ENCODE results near the gene PLD3.

- no peak for TF ChIP-seq CTCF (conservative IDR thresholded peaks at IDR 0.05; ENCODE audit: low read length)
- TF ChIP-seq EZH2phosphoT487 (IDR thresholded peaks at IDR 0.05; ENCODE audit: borderline replicate concordance), result no peak
These were observed 22.7 kb downstream of the PLD3 start for GRCh38 chr19:40370997-40371801.

All from Loucy (cell line).